ENCODE measurements around the gene PRKG1. TPM values are rescaled to one million over a fixed set of nuclear protein-coding genes. Genes with fewer than 3 reads are reported as not detected.

Gene PRKG1
- polyA plus RNA-seq, 1 donor (not counting 4 experiments of a cell fraction or from before 2014, with no cell fraction given), result 0.24 TPM

DNA sequence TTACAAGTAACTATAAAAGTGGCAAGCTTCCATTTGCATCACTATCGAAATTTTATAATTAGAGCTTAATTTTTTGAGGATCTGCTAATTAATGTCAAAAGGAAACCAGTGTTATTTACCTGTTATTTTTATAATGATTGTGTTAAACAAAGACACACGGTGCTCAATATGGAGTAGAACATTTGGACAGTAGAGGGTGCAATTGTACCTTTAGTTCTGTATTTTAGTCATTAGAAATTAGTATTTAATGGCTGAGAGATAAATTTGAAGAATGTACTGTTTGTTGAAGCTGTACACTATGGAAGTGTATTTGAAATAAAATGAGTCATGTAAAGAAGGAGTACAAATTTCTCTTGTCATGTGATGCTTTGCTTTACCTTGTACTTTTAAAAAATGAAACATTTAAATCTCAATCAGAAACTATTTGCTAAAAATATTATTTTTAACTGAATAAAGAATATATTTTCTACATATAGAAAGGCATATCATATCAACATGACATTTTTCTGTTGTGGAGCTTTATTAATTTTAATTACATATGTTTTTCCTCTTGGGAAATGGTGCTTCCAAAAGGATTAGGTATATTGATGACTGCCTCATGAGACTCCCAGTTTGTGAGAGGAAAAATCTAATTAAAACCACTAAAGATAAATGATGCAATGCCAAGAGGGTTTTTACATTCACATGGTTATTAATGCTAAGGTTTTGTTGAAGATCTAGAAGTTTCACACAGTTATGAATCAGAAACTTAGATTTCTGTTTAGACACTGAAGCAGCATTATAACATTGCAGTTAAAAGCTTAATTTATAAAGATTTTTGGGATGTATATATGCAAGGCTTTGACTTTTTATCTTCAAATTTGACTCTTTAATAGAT, 10.4 kb upstream of the PRKG1 start:
- Histone ChIP-seq H2AFZ (ENCODE audit: control insufficient read depth, low read length) (no peak overlapping the region), H3K4me1 (ENCODE audit: control insufficient read depth, extremely low read depth, insufficient read depth, low read length) (no peaks in the 10 kb centered on the region), H4K20me1 (ENCODE audit: control insufficient read depth, extremely low read depth, insufficient read depth, low read length) (no peaks in the 10 kb centered on the region), H3K4me2 (ENCODE audit: control insufficient read depth, extremely low read depth, insufficient read depth, low read depth, low read length) (no peak overlapping the region), H3K4me3 (ENCODE audit: control insufficient read depth in 2 of 3, extremely low read depth in 1 of 3, insufficient read depth in 2 of 3, low read depth in 1 of 3, low read length in 3 of 3) (no peak overlapping the region), H3K9me3 (ENCODE audit: control insufficient read depth, low read depth, low read length) (no peaks in the 10 kb centered on the region), H3K9me1 (ENCODE audit: control insufficient read depth, extremely low read depth, insufficient read depth, low read length) (no peaks in the 10 kb centered on the region), H3K36me3 (ENCODE audit: control insufficient read depth in 2 of 2, extremely low read depth in 1 of 2, insufficient read depth in 2 of 2, low read length in 2 of 2) (no peaks in the 10 kb centered on the region), H3K79me2 (ENCODE audit: control insufficient read depth, insufficient read depth, low read length) (no peaks in the 10 kb centered on the region), H3K27me3 (ENCODE audit: control insufficient read depth, extremely low read depth, insufficient read depth, low read length) (no peaks in the 10 kb centered on the region), H3K27ac (ENCODE audit: control insufficient read depth, insufficient read depth, low read length) (no peak overlapping the region), H3K9ac (ENCODE audit: control insufficient read depth, extremely low read depth, insufficient read depth, low read length) (no peak overlapping the region)
- FAIRE-seq (no peak), DNase-seq (ENCODE audit: low read depth, low spot score) (no peak)
- TF ChIP-seq EZH2 (IDR thresholded peaks at IDR 0.05; ENCODE audit: low read length) (no peak), CTCF (optimal IDR thresholded peaks at IDR 0.05 in 1 of 3, IDR thresholded peaks at IDR 0.05 in 1 of 3, conservative IDR thresholded peaks at IDR 0.05 in 1 of 3; ENCODE audit: extremely low read depth in 1 of 3, insufficient read depth in 2 of 3, low read length in 3 of 3) (peak in 2 of 3 experiments; percentile 27 to 52)
- dilution Hi-C loops (cut with MboI; ENCODE audit: extremely low pct_ligation_motif_present, low sequenced_read_pairs), result no loop called here

GRCh38 chr10:51066231-51066630, 8.1 kb upstream of the PRKG1 start:
- Histone ChIP-seq H3K9me3 (ENCODE audit: control insufficient read depth, low read depth, low read length) (no peaks in the 10 kb centered on the region), H3K4me2 (ENCODE audit: control insufficient read depth, extremely low read depth, insufficient read depth, low read depth, low read length) (no peak overlapping the region), H3K9me1 (ENCODE audit: control insufficient read depth, extremely low read depth, insufficient read depth, low read length) (no peaks in the 10 kb centered on the region), H3K4me1 (ENCODE audit: control insufficient read depth, extremely low read depth, insufficient read depth, low read length) (no peaks in the 10 kb centered on the region), H2AFZ (ENCODE audit: control insufficient read depth, low read length) (no peak overlapping the region), H3K4me3 (ENCODE audit: control insufficient read depth in 2 of 3, extremely low read depth in 1 of 3, insufficient read depth in 2 of 3, low read depth in 1 of 3, low read length in 3 of 3) (no peak overlapping the region), H4K20me1 (ENCODE audit: control insufficient read depth, extremely low read depth, insufficient read depth, low read length) (no peaks in the 10 kb centered on the region), H3K27me3 (ENCODE audit: control insufficient read depth, extremely low read depth, insufficient read depth, low read length) (peaks cover 4% of the 10 kb centered on the region), H3K79me2 (ENCODE audit: control insufficient read depth, insufficient read depth, low read length) (no peaks in the 10 kb centered on the region), H3K27ac (ENCODE audit: control insufficient read depth, insufficient read depth, low read length) (no peak overlapping the region), H3K36me3 (ENCODE audit: control insufficient read depth in 2 of 2, extremely low read depth in 1 of 2, insufficient read depth in 2 of 2, low read length in 2 of 2) (no peaks in the 10 kb centered on the region), H3K9ac (ENCODE audit: control insufficient read depth, extremely low read depth, insufficient read depth, low read length) (no peak overlapping the region)
- TF ChIP-seq EZH2 (IDR thresholded peaks at IDR 0.05; ENCODE audit: low read length) (no peak), CTCF (optimal IDR thresholded peaks at IDR 0.05 in 1 of 3, IDR thresholded peaks at IDR 0.05 in 1 of 3, conservative IDR thresholded peaks at IDR 0.05 in 1 of 3; ENCODE audit: extremely low read depth in 1 of 3, insufficient read depth in 2 of 3, low read length in 3 of 3) (no peak)
- FAIRE-seq, result no peak
- DNase-seq (ENCODE audit: low read depth, low spot score), result no peak
- dilution Hi-C loops (cut with MboI; ENCODE audit: extremely low pct_ligation_motif_present, low sequenced_read_pairs), result no loop called here

All from keratinocyte (primary cell).